Measurements from ENCODE around the gene PHF13. TPM values are rescaled to one million over a fixed set of nuclear protein-coding genes. Genes with fewer than 3 reads are reported as not detected.

Gene PHF13
- total and polyA plus RNA-seq, 2 of the 4 experiments (the other 2 are of a cell fraction) = 7.3 to 9.8 TPM

DNA sequence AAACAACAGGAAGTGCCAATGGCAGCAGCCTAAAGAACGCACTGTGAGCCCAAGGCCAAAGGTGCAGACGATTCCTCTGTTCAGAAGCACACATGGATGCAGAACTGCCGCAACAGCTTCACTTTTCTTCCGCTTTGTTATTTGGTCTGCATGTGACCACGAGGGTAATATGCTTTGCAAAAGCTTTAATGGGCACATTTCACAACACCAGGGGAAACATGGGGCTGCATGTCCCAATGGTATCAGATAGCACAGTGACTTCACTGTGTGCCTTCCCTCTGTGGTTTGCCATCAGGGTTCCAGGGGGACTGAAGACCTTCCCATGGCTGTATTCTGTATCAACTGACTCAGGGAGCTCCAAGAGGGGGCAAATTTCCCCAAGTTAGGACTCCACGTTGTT is 39.5 kb downstream of the PHF13 start:
- in situ Hi-C loops (cut with MboI; ENCODE audit: low sequenced_read_pairs) = no loop called here
- CTCF ChIA-PET = no interaction called here

More for the DNA sequence above, 39.5 kb downstream of the PHF13 start:
- H2BK20ac ChIP-seq (ENCODE audit: low read depth, low read length) = no peak overlapping the region
- no peaks in the 10 kb centered on the region for H3K4me1 ChIP-seq (ENCODE audit: control insufficient read depth, insufficient read depth, low read length)
- H3K79me1 ChIP-seq (ENCODE audit: low read depth in 1 of 2, low read length in 2 of 2) = peaks cover 5 to 14% of the 10 kb centered on the region in 2 experiments; a peak in 2 of 4 replicates
- WGBS, 2 experiments (ENCODE audit: extremely low coverage in 2 of 2, insufficient read length in 1 of 2) = 54% methylated on average over 3 of the region's 6 CpGs; no CpG with 5 or more reads in 1 of the 2 experiments
- intact Hi-C loops (cut with micrococcal nuclease) = no loop called here
- 0 out of 2 replicates have a peak, but pooled peaks cover 2% of the 10 kb centered on the region for H4K20me1 ChIP-seq (ENCODE audit: insufficient read depth, low read length)
- BruUV-seq (replicated peaks) = no TSS peak
- H2AK5ac ChIP-seq (ENCODE audit: low read depth, low read length) = no peak overlapping the region
- dilution Hi-C loops (cut with HindIII; ENCODE audit: low sequenced_read_pairs, unreplicated experiment) = no loop called here
- no peak overlapping the region for H2BK120ac ChIP-seq (ENCODE audit: low read depth, low read length)
- no peak for ATAC-seq (ENCODE audit: low read depth)
- peaks cover 5% of the 10 kb centered on the region for H3K9me1 ChIP-seq (ENCODE audit: insufficient read depth, low read length)
- no peak overlapping the region for H4K5ac ChIP-seq (ENCODE audit: low read depth, low read length)
- H3K4me3 ChIP-seq (ENCODE audit: insufficient read depth, low read depth, low read length) = no peak overlapping the region
- H3K4me2 ChIP-seq (ENCODE audit: low read depth, low read length) = no peak overlapping the region
- H2AK9ac ChIP-seq (replicated peaks; ENCODE audit: low read depth, low read length, poor library complexity) = no peak overlapping the region
- H4K8ac ChIP-seq (ENCODE audit: low read depth in 2 of 2, low read length in 2 of 2) = no peak overlapping the region
- no peaks in the 10 kb centered on the region for H3K27me3 ChIP-seq (ENCODE audit: control insufficient read depth, insufficient read depth, low read length)
- no peak overlapping the region for H3K14ac ChIP-seq (replicated peaks; ENCODE audit: low read depth, low read length)
- no peak for DNase-seq
- peaks cover 28% of the 10 kb centered on the region for H3K36me3 ChIP-seq (ENCODE audit: control insufficient read depth, insufficient read depth, low read length)
- H2AFZ ChIP-seq (replicated peaks; ENCODE audit: low read length, poor library complexity) = no peak overlapping the region
- no peak overlapping the region for H2BK15ac ChIP-seq (ENCODE audit: low read depth, low read length)
- no peaks in the 10 kb centered on the region for H3K9me3 ChIP-seq (ENCODE audit: control insufficient read depth, insufficient read depth, low read length)
- no peak overlapping the region for H3K9ac ChIP-seq (ENCODE audit: low read depth, low read length)
- H3K18ac ChIP-seq (ENCODE audit: low read depth, low read length) = no peak overlapping the region
- H2BK5ac ChIP-seq (ENCODE audit: low read depth, low read length, poor library complexity, severe bottlenecking) = no peak overlapping the region
- H3K23ac ChIP-seq (ENCODE audit: low read depth, low read length) = no peak overlapping the region
- no peak overlapping the region for H3K27ac ChIP-seq (ENCODE audit: insufficient read depth, low read length)
- H3K4ac ChIP-seq (ENCODE audit: low read depth, low read length) = no peak overlapping the region
- H4K91ac ChIP-seq (ENCODE audit: insufficient read depth, low read depth, low read length) = no peak overlapping the region
- TF ChIP-seq, protein P1, sequence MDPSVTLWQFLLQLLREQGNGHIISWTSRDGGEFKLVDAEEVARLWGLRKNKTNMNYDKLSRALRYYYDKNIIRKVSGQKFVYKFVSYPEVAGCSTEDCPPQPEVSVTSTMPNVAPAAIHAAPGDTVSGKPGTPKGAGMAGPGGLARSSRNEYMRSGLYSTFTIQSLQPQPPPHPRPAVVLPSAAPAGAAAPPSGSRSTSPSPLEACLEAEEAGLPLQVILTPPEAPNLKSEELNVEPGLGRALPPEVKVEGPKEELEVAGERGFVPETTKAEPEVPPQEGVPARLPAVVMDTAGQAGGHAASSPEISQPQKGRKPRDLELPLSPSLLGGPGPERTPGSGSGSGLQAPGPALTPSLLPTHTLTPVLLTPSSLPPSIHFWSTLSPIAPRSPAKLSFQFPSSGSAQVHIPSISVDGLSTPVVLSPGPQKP (IDR thresholded peaks at IDR 0.05; ENCODE audit: borderline replicate concordance, low read depth, low read length) = no peak
- TF ChIP-seq, protein P2, sequence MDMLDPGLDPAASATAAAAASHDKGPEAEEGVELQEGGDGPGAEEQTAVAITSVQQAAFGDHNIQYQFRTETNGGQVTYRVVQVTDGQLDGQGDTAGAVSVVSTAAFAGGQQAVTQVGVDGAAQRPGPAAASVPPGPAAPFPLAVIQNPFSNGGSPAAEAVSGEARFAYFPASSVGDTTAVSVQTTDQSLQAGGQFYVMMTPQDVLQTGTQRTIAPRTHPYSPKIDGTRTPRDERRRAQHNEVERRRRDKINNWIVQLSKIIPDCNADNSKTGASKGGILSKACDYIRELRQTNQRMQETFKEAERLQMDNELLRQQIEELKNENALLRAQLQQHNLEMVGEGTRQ (IDR thresholded peaks at IDR 0.05; ENCODE audit: low read depth, low read length) = no peak
- TF ChIP-seq NFE2L2 (IDR thresholded peaks at IDR 0.05; ENCODE audit: low read depth, low read length) = no peak
- no peak for TF ChIP-seq RAD21 (IDR thresholded peaks at IDR 0.05; ENCODE audit: low read length)
- TF ChIP-seq, protein P3, sequence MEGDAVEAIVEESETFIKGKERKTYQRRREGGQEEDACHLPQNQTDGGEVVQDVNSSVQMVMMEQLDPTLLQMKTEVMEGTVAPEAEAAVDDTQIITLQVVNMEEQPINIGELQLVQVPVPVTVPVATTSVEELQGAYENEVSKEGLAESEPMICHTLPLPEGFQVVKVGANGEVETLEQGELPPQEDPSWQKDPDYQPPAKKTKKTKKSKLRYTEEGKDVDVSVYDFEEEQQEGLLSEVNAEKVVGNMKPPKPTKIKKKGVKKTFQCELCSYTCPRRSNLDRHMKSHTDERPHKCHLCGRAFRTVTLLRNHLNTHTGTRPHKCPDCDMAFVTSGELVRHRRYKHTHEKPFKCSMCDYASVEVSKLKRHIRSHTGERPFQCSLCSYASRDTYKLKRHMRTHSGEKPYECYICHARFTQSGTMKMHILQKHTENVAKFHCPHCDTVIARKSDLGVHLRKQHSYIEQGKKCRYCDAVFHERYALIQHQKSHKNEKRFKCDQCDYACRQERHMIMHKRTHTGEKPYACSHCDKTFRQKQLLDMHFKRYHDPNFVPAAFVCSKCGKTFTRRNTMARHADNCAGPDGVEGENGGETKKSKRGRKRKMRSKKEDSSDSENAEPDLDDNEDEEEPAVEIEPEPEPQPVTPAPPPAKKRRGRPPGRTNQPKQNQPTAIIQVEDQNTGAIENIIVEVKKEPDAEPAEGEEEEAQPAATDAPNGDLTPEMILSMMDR (conservative IDR thresholded peaks at IDR 0.05; ENCODE audit: low read depth, low read length) = no peak
- no peak for TF ChIP-seq MXI1 (IDR thresholded peaks at IDR 0.05; ENCODE audit: borderline replicate concordance, low read depth, low read length)
- TF ChIP-seq BHLHE40 (IDR thresholded peaks at IDR 0.05; ENCODE audit: low read depth, low read length) = no peak
- no peak for TF ChIP-seq SMC3 (IDR thresholded peaks at IDR 0.05; ENCODE audit: low read depth, low read length)
- no peak for TF ChIP-seq CEBPB (IDR thresholded peaks at IDR 0.05; ENCODE audit: low read depth, low read length)
- no peak for TF ChIP-seq POLR2A (IDR thresholded peaks at IDR 0.05; ENCODE audit: low read depth, low read length)
- no peak for TF ChIP-seq CHD1 (IDR thresholded peaks at IDR 0.05; ENCODE audit: low read depth, low read length)
- TF ChIP-seq FOS (IDR thresholded peaks at IDR 0.05; ENCODE audit: low read depth, low read length) = no peak
- no peak for TF ChIP-seq MAFK (IDR thresholded peaks at IDR 0.05; ENCODE audit: low read depth, low read length)
- no peak overlapping the region for H3K56ac ChIP-seq (ENCODE audit: extremely low read depth, insufficient read depth, low read length)
- POLR2A ChIA-PET (ENCODE audit: unreplicated experiment) = no interaction called here
